H9 (cell line): Measurements from ENCODE around the gene TDRD7. TPM values are rescaled to one million over a fixed set of nuclear protein-coding genes. Genes with fewer than 3 reads are reported as not detected.

Source experiments
- DNase-seq: peaks from one replicate; pipeline ENCODE4 v3.0.0-alpha.2; 2017
- H2AFZ ChIP-seq: one replicate; pipeline ENCODE4 v1.6.1; 2013; ENCODE audit warnings: mild to moderate bottlenecking, low read length, control low read depth, moderate library complexity
- H2AK5ac ChIP-seq: 2 replicates; pipeline ENCODE4 v1.6.1; 2013; ENCODE audit warnings: low read length, control low read depth, mixed read lengths; ENCODE audit not compliant: insufficient read length
- H2BK120ac ChIP-seq: one replicate; pipeline ENCODE4 v1.6.1; 2013; ENCODE audit warnings: low read depth, mild to moderate bottlenecking, low read length, control low read depth, inconsistent platforms; ENCODE audit not compliant: poor library complexity, severe bottlenecking
- H2BK12ac ChIP-seq: 2 replicates; pipeline ENCODE4 v1.6.1; 2013; ENCODE audit warnings: low read length, control low read depth, mixed read lengths, low read depth; ENCODE audit not compliant: insufficient read length
- H2BK15ac ChIP-seq: 2 replicates; pipeline ENCODE4 v1.6.1; 2013; ENCODE audit warnings: low read depth, low read length, control low read depth
- H2BK20ac ChIP-seq: one replicate; pipeline ENCODE4 v1.6.1; 2013; ENCODE audit warnings: low read depth, mild to moderate bottlenecking, low read length, control low read depth, inconsistent platforms; ENCODE audit not compliant: poor library complexity, severe bottlenecking
- H2BK5ac ChIP-seq: 2 replicates; pipeline ENCODE4 v1.6.1; 2013; ENCODE audit warnings: low read length, control low read depth, mixed read lengths; ENCODE audit not compliant: insufficient read length
- H3K14ac ChIP-seq: 2 replicates; pipeline ENCODE4 v1.6.1; 2013; ENCODE audit warnings: low read length, control low read depth; ENCODE audit not compliant: insufficient read depth
- H3K18ac ChIP-seq: 2 replicates; pipeline ENCODE4 v1.6.1; 2013; ENCODE audit warnings: low read depth, mild to moderate bottlenecking, mixed read lengths, low read length, control low read depth; ENCODE audit not compliant: insufficient read length
- H3K23ac ChIP-seq: 2 replicates; pipeline ENCODE4 v1.6.1; 2013; ENCODE audit warnings: low read length, control low read depth, mixed read lengths, low read depth; ENCODE audit not compliant: insufficient read length
- H3K23me2 ChIP-seq: 2 replicates; pipeline ENCODE4 v1.6.1; 2013; ENCODE audit warnings: low read depth, mild to moderate bottlenecking, mixed read lengths, low read length, control low read depth; ENCODE audit not compliant: insufficient read length, poor library complexity, severe bottlenecking
- H3K27ac ChIP-seq: 2 replicates; pipeline ENCODE4 v1.5.1; 2013; ENCODE audit warnings: low read length, control low read depth, mixed read lengths, low read depth; ENCODE audit not compliant: insufficient read length
- H3K27me3 ChIP-seq: 2 replicates; pipeline ENCODE4 v1.6.1; 2013; ENCODE audit warnings: low read length, control low read depth, inconsistent platforms; ENCODE audit not compliant: insufficient read depth
- H3K4ac ChIP-seq: 2 replicates; pipeline ENCODE4 v1.6.1; 2013; ENCODE audit warnings: low read depth, mild to moderate bottlenecking, control low read depth, inconsistent platforms, low read length, moderate library complexity
- H3K4me1 ChIP-seq: 2 replicates; pipeline ENCODE4 v1.6.1; 2013; ENCODE audit warnings: low read length, control low read depth, inconsistent platforms; ENCODE audit not compliant: insufficient read depth
- H3K4me2 ChIP-seq: 2 replicates; pipeline ENCODE4 v1.6.1; 2013; ENCODE audit warnings: low read length, control low read depth, mixed read lengths; ENCODE audit not compliant: insufficient read length, insufficient read depth
- H3K56ac ChIP-seq: 2 replicates; pipeline ENCODE4 v1.6.1; 2013; ENCODE audit warnings: low read depth, mild to moderate bottlenecking, mixed read lengths, low read length, control low read depth; ENCODE audit not compliant: insufficient read length
- H3K79me1 ChIP-seq: 2 replicates; pipeline ENCODE4 v1.6.1; 2013; ENCODE audit warnings: low read depth, mild to moderate bottlenecking, moderate library complexity, low read length, control low read depth, inconsistent platforms; ENCODE audit not compliant: insufficient read depth, poor library complexity, severe bottlenecking
- H3K79me2 ChIP-seq: 2 replicates; pipeline ENCODE4 v1.6.1; 2013; ENCODE audit warnings: low read length, control low read depth, inconsistent platforms; ENCODE audit not compliant: insufficient read depth
- H3K9ac ChIP-seq: 2 replicates; pipeline ENCODE4 v1.6.1; 2013; ENCODE audit warnings: low read length, control low read depth, mixed read lengths; ENCODE audit not compliant: insufficient read length; ENCODE audit errors: extremely low read depth
- H3K9me3 ChIP-seq: one replicate; pipeline ENCODE4 v1.6.1; 2013; ENCODE audit warnings: low read depth, low read length, inconsistent platforms; ENCODE audit not compliant: control insufficient read depth
- H3T11ph ChIP-seq: one replicate; pipeline ENCODE4 v1.6.1; 2013; ENCODE audit warnings: mild to moderate bottlenecking, low read length, control low read depth, inconsistent platforms
- H4K20me1 ChIP-seq: one replicate; pipeline ENCODE4 v1.6.1; 2013; ENCODE audit not compliant: control insufficient read depth, insufficient read length, insufficient read depth
- H4K5ac ChIP-seq: 2 replicates; pipeline ENCODE4 v1.6.1; 2013; ENCODE audit warnings: low read depth, mild to moderate bottlenecking, mixed read lengths, low read length, control low read depth; ENCODE audit not compliant: insufficient read length
- H4K8ac ChIP-seq: replicated peaks from 2 replicates; pipeline ENCODE4 v1.6.1; 2013; ENCODE audit warnings: low read length, control low read depth, mixed read lengths, low read depth; ENCODE audit not compliant: insufficient read length
- H4K91ac ChIP-seq: 2 replicates; pipeline ENCODE4 v1.6.1; 2013; ENCODE audit warnings: low read depth, mild to moderate bottlenecking, moderate library complexity, mixed read lengths, low read length, control low read depth; ENCODE audit not compliant: insufficient read length
- H3K27ac Mint-ChIP-seq, 3 experiments: 2 replicates in 2 of 3; 3 replicates in 1 of 3; pipeline ENCODE4 v1.8.0; 2020 to 2021; ENCODE audit warnings: mixed read lengths in 3 of 3, mild to moderate bottlenecking in 1 of 3, moderate library complexity in 1 of 3
- H3K27me3 Mint-ChIP-seq: 2 replicates; pipeline ENCODE4 v1.8.0; 2021; ENCODE audit warnings: low read depth, mild to moderate bottlenecking, moderate library complexity, mixed read lengths
- H3K36me3 Mint-ChIP-seq, 3 experiments: 2 replicates in 2 of 3; 3 replicates in 1 of 3; pipeline ENCODE4 v1.8.0; 2020 to 2021; ENCODE audit warnings: low read depth in 3 of 3, mixed read lengths in 3 of 3; ENCODE audit not compliant: insufficient read depth in 1 of 3
- H3K4me1 Mint-ChIP-seq, 2 experiments: 2 replicates each; pipeline ENCODE4 v1.8.0; 2020; ENCODE audit warnings: mixed read lengths in 2 of 2
- H3K4me3 Mint-ChIP-seq, 2 experiments: 2 replicates in 1 of 2; 3 replicates in 1 of 2; pipeline ENCODE4 v1.8.0; 2020 to 2021; ENCODE audit warnings: mild to moderate bottlenecking in 2 of 2, mixed read lengths in 2 of 2, moderate library complexity in 1 of 2
- H3K9me3 Mint-ChIP-seq, 2 experiments: 2 replicates in 1 of 2; 3 replicates in 1 of 2; pipeline ENCODE4 v1.8.0; 2020; ENCODE audit warnings: mild to moderate bottlenecking in 2 of 2, mixed read lengths in 2 of 2, moderate library complexity in 1 of 2
- CTCF ChIP-seq: fragments of 200-600 bp; sonication (generic); conservative IDR thresholded peaks from 3 replicates; pipeline ENCODE4 v1.8.0; 2021; ENCODE audit warnings: antibody characterized with exemption, mild to moderate bottlenecking
- WGBS: extraction: QIAGEN DNeasy Blood & Tissue Kit; methylation state at CpG from one replicate; pipeline ENCODE4 v1.1.7; 2013; ENCODE audit warnings: missing lambda C conversion rate, low lambda C conversion rate, mixed read lengths; ENCODE audit not compliant: insufficient read length; ENCODE audit errors: extremely low coverage; 5-methylcytosine and 5-hydroxymethylcytosine counted together
- total RNA-seq: library from RNA; stranded (reverse); gene quantifications from 2 replicates; pipeline ENCODE4 v1.2.1, GENCODE V29; 2021

Gene TDRD7
- total RNA-seq, 1 experiment from 2014 or later = 5.1 TPM

GRCh38 chr9:97506306-97506705, 94.4 kb downstream of the TDRD7 start:
- Histone ChIP-seq H4K5ac (no peak overlapping the region), H2BK15ac (no peak overlapping the region), H4K8ac (no peak overlapping the region), H3K9ac (no peak overlapping the region), H2AK5ac (no peak overlapping the region), H3K23me2 (peaks cover 13% of the 10 kb centered on the region), H3K14ac (no peak overlapping the region), H3K18ac (no peak overlapping the region), H3K4ac (no peak overlapping the region), H2BK12ac (no peak overlapping the region), H3K27me3 (peaks cover 30% of the 10 kb centered on the region; the same call in 1 of the 2 replicates), H2BK120ac (no peak overlapping the region), H3K4me1 (no peaks in the 10 kb centered on the region; the same call in 1 of the 2 replicates), H2AFZ (no peak overlapping the region), H3K27ac (no peak overlapping the region), H3K79me2 (no peaks in the 10 kb centered on the region), H3T11ph (no peak overlapping the region), H3K79me1 (no peaks in the 10 kb centered on the region), H3K56ac (no peak overlapping the region), H3K23ac (no peak overlapping the region), H2BK20ac (no peak overlapping the region), H4K91ac (no peak overlapping the region), H3K4me2 (no peak overlapping the region), H2BK5ac (no peak overlapping the region), H4K20me1 (no peaks in the 10 kb centered on the region), H3K9me3 (no peaks in the 10 kb centered on the region)
- no peak overlapping the region for H3K4me3 Mint-ChIP-seq
- H3K27me3 Mint-ChIP-seq = peaks cover 2% of the 10 kb centered on the region; the same call in 1 of the 2 replicates
- peaks cover 7 to 11% of the 10 kb centered on the region in 2 experiments for H3K4me1 Mint-ChIP-seq
- TF ChIP-seq CTCF = no peak
- WGBS = no CpG with 5 or more reads among the region's 4 CpGs
- H3K36me3 Mint-ChIP-seq = no peaks in the 10 kb centered on the region; a peak in 1 of 7 replicates
- H3K27ac Mint-ChIP-seq = no peak overlapping the region
- no peaks in the 10 kb centered on the region; a peak in 1 of 5 replicates for H3K9me3 Mint-ChIP-seq
- DNase-seq = no peak
